ENCODE data around the gene G0S2. TPM values are rescaled to one million over a fixed set of nuclear protein-coding genes. Genes with fewer than 3 reads are reported as not detected.

The G0S2 gene
- total and polyA plus RNA-seq, 4 donors: 44.6 to 696 (median 63.9) TPM

DNA sequence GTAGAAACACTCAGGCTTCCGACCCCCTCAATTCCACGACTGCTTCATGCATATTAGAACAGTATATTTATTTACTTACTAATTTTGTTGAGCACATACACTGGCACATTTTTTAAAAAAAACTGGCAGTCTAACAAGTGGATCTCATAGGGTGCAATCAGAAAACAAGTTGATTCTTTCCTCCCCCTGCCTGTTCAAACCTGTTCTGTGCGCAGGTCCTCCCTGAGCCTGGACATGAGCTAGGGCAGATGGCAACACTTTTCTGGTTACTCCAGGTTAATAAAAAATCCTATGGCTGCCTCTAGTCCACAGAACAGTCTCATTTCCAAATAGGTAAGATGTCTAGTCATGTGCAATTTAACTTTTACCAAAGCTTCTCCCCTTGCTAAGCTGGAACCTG, 48.1 kb downstream of the G0S2 start:
- Histone ChIP-seq H3K4me3 (no peak overlapping the region), H3K27ac (ENCODE audit: low read depth in 1 of 2, low read length in 1 of 2) (no peak overlapping the region), H3K9ac (ENCODE audit: insufficient read depth in 1 of 2, low read length in 2 of 2) (no peak overlapping the region), H3K36me3 (ENCODE audit: control insufficient read depth in 4 of 4, insufficient read depth in 4 of 4, low read length in 4 of 4) (peaks cover 0 to 2% (median 0%) of the 10 kb centered on the region in 4 donors), H3K9me3 (ENCODE audit: control insufficient read depth in 4 of 4, insufficient read depth in 3 of 4, low read length in 3 of 4) (no peaks in the 10 kb centered on the region), H3K27me3 (ENCODE audit: control insufficient read depth in 3 of 3, insufficient read depth in 3 of 3, low read length in 2 of 3) (no peaks in the 10 kb centered on the region), H3K4me1 (ENCODE audit: control insufficient read depth in 5 of 5, insufficient read depth in 5 of 5, low read length in 5 of 5) (peaks cover 0 to 11% (median 0%) of the 10 kb centered on the region in 5 donors)
- DNase-seq: no peak
- WGBS, 2 donors: 93 to 94% methylated on average over 3 of the region's 3 CpGs
- TF ChIP-seq, protein P1, sequence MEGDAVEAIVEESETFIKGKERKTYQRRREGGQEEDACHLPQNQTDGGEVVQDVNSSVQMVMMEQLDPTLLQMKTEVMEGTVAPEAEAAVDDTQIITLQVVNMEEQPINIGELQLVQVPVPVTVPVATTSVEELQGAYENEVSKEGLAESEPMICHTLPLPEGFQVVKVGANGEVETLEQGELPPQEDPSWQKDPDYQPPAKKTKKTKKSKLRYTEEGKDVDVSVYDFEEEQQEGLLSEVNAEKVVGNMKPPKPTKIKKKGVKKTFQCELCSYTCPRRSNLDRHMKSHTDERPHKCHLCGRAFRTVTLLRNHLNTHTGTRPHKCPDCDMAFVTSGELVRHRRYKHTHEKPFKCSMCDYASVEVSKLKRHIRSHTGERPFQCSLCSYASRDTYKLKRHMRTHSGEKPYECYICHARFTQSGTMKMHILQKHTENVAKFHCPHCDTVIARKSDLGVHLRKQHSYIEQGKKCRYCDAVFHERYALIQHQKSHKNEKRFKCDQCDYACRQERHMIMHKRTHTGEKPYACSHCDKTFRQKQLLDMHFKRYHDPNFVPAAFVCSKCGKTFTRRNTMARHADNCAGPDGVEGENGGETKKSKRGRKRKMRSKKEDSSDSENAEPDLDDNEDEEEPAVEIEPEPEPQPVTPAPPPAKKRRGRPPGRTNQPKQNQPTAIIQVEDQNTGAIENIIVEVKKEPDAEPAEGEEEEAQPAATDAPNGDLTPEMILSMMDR (IDR thresholded peaks at IDR 0.05; ENCODE audit: control extremely low read depth, extremely low read depth): no peak
- ATAC-seq (ENCODE audit: insufficient read depth, low FRiP score): no peak

DNA sequence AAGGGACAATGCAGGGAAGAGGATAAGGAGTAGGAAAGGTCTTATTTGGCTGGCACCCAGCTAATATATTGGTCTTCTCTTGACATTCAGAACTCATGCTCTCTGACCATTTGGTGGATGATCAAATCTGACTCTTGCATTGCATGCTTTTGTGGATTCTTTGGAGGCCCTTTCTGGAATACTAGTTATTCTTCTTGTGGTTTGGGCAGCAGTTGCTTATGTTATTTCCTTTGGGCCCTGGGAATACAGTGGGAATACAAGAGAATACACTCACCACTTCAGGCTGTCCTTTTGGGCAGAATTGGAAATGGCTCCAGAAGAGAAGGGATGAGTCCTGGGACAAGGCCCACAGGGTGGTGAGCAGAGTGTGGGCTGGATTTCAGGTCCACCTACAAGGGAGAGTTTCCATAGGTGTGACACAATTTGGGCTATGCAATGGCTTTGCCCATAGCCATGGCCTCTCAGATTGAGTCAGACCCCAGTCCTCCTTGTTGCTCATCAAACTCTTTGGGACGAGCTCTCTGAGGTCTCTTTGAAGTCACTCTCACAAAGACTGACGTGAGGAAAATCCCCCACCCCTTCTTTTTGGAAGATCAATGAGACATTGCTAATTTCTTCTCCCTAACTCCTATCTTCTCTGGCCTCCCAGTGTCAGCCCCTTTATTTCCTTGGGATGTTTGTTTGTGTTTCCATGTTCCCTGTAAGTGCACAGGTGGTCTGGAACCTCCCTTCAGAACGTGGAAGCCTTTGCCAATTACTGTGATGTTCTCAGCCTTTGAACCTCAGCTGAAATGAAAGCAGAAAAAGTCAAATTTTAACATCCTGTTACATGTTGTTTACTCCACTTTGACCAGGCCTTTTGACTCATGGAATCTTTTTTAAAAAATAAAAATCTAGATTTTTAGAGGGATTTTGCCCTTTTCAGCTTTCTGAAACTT, 48.8 kb downstream of the G0S2 start:
- Histone ChIP-seq H3K9me3 (ENCODE audit: control insufficient read depth in 4 of 4, insufficient read depth in 3 of 4, low read length in 3 of 4) (no peaks in the 10 kb centered on the region), H3K9ac (ENCODE audit: insufficient read depth in 1 of 2, low read length in 2 of 2) (no peak overlapping the region), H3K27me3 (ENCODE audit: control insufficient read depth in 3 of 3, insufficient read depth in 3 of 3, low read length in 2 of 3) (no peaks in the 10 kb centered on the region), H3K27ac (ENCODE audit: low read depth in 1 of 2, low read length in 1 of 2) (no peak overlapping the region), H3K4me1 (ENCODE audit: control insufficient read depth in 5 of 5, insufficient read depth in 5 of 5, low read length in 5 of 5) (peaks cover 0 to 14% (median 0%) of the 10 kb centered on the region in 5 donors), H3K36me3 (ENCODE audit: control insufficient read depth in 4 of 4, insufficient read depth in 4 of 4, low read length in 4 of 4) (peaks cover 0 to 2% (median 0%) of the 10 kb centered on the region in 4 donors), H3K4me3 (no peak overlapping the region)
- DNase-seq: no peak
- TF ChIP-seq, protein P1 (IDR thresholded peaks at IDR 0.05; ENCODE audit: control extremely low read depth, extremely low read depth): no peak
- no peak for ATAC-seq (ENCODE audit: insufficient read depth, low FRiP score)
- WGBS, 2 donors: 62 to 80% methylated on average over 3 of the region's 3 CpGs

Other genes with a start within 250 kb of the G0S2 start
- gene CAMK1G, start 91.7 kb upstream of the G0S2 start, total RNA-seq: 1 to 10 TPM in 1 of 2 donors, not detected in 1; 2.4 TPM
- under 1 TPM; 0.14 to 0.80 TPM for gene CAMK1G, start 91.7 kb upstream of the G0S2 start, polyA plus RNA-seq
- gene LAMB3, start 23.0 kb upstream of the G0S2 start, total RNA-seq: 100 to 1,000 TPM in 1 of 2 donors, 10 to 100 TPM in 1; 72.6 to 121 TPM
- 10 to 100 TPM; 14.6 to 64.6 TPM for gene LAMB3, start 23.0 kb upstream of the G0S2 start, polyA plus RNA-seq
- 10 to 100 TPM in 1 of 2 donors, 1 to 10 TPM in 1; 6.5 to 39.5 TPM for gene HSD11B1, start 29.4 kb downstream of the G0S2 start, total RNA-seq
- gene HSD11B1, start 29.4 kb downstream of the G0S2 start, polyA plus RNA-seq: 10 to 100 TPM; 11.3 to 74.6 TPM
- 1 to 10 TPM; 6.9 to 8.3 TPM for gene TRAF3IP3, start 80.6 kb downstream of the G0S2 start, total RNA-seq
- gene TRAF3IP3, start 80.6 kb downstream of the G0S2 start, polyA plus RNA-seq: 10 to 100 TPM in 1 of 2 donors, 1 to 10 TPM in 1; 6.0 to 15.7 TPM
- gene C1orf74, start 109.1 kb downstream of the G0S2 start, total RNA-seq: 1 to 10 TPM; 1.8 to 2.5 TPM
- gene C1orf74, start 109.1 kb downstream of the G0S2 start, polyA plus RNA-seq: 1 to 10 TPM in 1 of 2 donors, under 1 TPM in 1; 0.75 to 1.2 TPM
- 10 to 100 TPM; 28.3 to 29.2 TPM for gene IRF6, start 130.7 kb downstream of the G0S2 start, total RNA-seq
- 1 to 10 TPM; 8.7 to 9.0 TPM for gene IRF6, start 130.7 kb downstream of the G0S2 start, polyA plus RNA-seq
- gene UTP25, start 152.6 kb downstream of the G0S2 start, total RNA-seq: 1 to 10 TPM; 6.2 to 7.3 TPM
- gene UTP25, start 152.6 kb downstream of the G0S2 start, polyA plus RNA-seq: 1 to 10 TPM; 1.8 to 3.1 TPM